Measurements from ENCODE around the gene AMMECR1L.
"Not testable (repeated sequence)": the region's sequence is repeated elsewhere in the genome, so short reads cannot be mapped to it uniquely, and the experiment has no call there.

AMMECR1L gene

DNA sequence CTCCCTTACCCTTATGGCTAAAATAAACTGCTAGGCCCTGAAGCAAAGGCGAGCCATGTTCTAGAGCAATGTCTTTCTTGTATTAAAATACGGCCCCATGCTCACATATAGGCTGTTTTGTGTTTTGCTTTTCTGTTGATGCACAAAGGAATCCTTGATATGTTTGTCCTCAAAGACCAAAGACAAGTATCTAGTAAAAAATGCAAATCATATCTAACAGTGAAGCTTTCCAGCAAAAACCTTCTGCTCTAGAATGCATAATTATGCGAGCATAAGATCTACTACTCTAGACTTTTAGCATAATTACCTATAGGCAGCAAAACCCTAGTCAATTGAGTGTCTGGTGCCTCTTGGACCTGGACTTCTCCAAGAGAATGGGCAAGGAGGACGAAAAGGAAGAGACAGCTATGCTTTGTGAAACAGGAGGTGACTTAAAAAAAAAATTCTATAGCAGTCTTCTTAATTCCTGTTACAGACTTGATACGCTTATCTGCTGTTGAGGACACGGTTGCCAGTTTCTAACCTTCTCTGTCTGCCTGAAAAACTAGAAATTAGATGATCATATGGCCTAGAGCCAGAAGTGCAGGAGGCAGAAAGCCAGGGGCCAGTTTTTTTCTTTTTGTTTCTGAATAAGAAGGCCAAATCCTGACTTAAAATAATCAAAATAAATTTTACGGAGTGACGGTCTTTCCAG is 1.5 kb upstream of the AMMECR1L start:
- DNase-seq (ENCODE audit: low read depth): no peak

DNA sequence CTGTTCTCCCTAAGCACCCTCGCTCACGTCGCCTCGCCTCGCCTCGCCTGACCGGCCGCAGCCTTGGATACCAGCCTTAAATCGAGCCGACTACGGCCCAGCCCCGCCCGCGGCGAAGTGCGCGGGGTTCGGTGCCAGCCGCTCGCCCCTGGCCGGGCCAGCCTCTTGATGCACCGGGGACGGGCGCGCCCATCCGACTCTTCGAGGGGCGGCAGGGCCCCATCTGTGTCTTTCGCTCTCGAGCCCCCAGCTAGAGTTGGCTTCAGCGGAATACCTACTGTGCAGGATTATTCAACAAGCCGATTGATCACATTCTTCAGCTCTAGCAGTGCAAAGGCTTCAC is 808 bp upstream of the AMMECR1L start:
- DNase-seq (ENCODE audit: low read depth): not testable (repeated sequence)

DNA sequence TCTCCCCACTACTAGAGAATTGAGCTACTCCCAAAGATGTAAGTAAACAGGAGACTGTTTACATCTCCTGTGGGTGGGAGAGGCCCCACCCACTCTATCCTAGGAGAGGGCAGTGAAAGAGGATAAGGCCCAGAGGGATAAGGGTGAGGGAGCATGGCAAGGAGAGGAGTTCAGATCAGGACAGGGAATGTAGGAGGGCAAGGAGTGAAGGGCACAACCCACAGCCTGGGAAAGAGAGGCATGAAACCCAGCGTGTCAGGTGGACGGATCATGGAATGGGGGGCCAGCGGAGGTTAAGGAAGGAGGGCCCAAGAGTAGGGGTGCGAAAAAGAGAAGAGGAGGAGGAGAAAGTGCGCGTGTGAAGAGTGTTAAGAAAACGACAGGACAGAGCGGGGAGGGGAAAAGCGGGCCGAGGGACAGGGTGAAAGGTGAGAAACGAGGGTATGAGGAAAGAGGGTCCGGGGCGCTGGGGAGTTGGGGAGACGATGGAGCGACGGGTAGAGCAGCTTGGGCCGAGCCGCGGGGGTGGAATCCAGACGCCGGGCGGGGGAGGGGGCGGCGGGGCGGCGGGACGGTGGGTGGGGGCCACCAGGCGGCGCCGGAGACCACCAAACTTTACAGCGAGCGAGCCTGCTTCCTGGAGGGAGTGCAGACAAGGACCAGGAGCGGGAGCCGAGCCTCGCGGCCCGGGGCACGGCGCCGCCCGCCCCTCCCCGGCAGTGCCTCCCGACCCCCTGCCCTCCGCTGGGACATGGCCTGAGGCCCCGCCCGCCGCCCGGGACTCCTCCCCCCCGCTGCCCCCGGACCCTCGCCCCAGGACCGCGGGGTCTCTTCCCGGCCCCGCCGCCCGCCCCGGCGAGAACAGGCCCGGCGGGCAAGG is 655 bp downstream of the AMMECR1L start:
- peak; percentile 20 for DNase-seq (ENCODE audit: low read depth)

DNA sequence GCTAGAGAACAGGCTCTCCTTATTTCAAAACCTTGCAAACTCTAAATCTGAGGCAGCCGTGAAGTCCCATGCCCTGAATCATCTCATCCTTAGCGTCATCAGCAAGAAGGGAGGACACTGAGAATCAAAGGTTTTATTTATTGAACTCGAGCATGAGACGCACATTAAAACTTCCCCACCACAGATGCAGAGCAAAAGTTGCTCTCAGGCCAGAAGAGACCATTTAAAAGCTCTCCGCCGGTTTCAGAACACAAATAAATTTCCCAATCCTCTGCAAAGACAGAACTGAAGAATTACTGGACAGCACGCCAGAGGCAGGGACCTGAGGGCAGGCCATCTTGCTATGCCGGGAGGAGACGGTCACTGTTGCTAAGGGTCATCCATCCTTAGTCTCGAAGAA is 1.3 kb downstream of the AMMECR1L start:
- no peak for DNase-seq (ENCODE audit: low read depth)

- DNase-seq (ENCODE audit: low read depth): no peak
These were observed 5.9 kb downstream of the AMMECR1L start for GRCh38 chr2:127879899-127880298.

- DNase-seq (ENCODE audit: low read depth): no peak
These were observed 8.1 kb downstream of the AMMECR1L start for GRCh38 chr2:127877626-127878025.

DNA sequence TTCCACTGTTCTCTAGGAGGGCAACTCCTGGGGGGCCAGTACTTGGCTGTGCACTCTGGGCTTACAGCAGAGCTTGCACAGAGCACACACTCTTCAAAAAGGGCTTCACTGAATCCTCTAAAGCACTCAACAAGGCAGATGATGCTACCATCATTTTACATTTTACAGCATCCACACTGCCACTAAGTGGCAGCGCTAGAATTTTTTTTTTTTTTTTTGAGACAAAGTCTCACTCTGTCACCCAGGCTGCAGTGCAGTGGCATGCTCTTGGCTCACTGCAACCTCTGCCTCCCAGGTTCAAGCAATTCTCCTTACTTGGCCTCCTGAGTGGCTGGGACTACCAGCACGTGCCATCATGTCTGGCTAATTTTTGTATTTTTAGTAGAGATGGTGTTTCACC is 8.6 kb downstream of the AMMECR1L start:
- DNase-seq (ENCODE audit: low read depth): no peak

GRCh38 chr2:127874378-127875269 is 11.1 kb downstream of the AMMECR1L start:
- DNase-seq (ENCODE audit: low read depth): no peak

- no peak for DNase-seq (ENCODE audit: low read depth)
These were observed 12.0 kb downstream of the AMMECR1L start for GRCh38 chr2:127873707-127874303.

DNA sequence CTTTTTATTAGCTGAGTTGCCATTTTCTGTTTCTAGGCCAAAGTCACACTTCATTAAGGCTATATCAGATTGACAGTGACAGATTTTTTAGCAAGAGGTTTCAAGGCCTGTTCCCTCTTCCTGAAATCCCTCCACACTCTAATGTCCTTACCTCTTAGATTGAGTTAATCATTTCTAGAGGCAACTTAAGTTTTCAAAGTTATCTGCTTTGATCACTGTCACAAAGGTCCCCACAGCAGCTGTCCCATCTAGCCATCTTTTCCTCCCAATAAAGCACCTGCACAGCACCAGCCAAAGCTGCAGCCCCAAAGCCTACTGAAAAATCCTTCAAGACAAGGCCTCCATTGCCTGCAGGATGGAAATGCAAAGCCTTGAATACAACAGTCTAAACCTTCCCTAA is 13.4 kb downstream of the AMMECR1L start:
- DNase-seq (ENCODE audit: low read depth): no peak

- no peak for DNase-seq (ENCODE audit: low read depth)
These were observed 19.8 kb downstream of the AMMECR1L start for GRCh38 chr2:127865926-127866325.

DNA sequence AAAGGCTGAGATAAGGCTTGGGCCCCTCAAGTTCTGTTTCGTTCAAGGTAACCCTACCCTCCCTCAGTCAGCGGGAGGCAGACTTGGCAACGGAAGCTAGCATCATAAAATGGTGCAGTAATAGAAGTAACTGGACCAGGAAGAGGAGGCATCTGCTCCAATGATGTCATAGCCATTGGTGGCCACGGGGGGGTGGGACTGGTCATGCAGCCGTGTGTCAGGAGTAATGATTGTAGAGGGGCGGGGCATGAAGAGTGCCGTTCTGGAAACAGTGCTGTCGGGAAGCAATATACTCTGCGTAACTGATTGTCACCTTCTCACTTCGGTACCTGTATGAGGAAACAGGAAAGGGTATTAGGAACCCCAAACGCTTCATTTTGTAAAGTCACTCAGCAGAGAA is 20.9 kb downstream of the AMMECR1L start:
- DNase-seq (ENCODE audit: low read depth): no peak

- no peak for DNase-seq (ENCODE audit: low read depth)
These were observed 23.5 kb downstream of the AMMECR1L start for GRCh38 chr2:127862228-127862627.

GRCh38 chr2:127860130-127860529 is 25.6 kb downstream of the AMMECR1L start:
- DNase-seq (ENCODE audit: low read depth): no peak

DNA sequence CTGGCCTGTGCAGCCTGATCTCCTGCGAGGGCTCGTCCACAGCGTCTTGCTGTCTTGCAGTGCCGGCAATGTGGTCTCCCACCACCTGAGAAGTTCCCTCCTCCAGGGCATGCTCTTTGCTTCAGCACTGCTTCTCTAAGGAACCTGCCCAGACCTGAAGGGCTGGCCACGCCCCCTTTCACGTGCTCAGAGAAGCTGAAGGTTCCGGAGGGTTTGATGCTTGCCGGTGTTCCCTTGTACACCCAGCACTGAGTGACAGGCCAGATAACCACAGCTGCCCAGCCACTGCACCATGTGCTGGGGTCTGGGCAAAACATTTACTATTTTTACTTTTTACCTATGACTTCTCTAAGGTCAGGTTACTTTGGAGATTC is 26.1 kb downstream of the AMMECR1L start:
- peak; percentile 31 for DNase-seq (ENCODE audit: low read depth)

- no peak for DNase-seq (ENCODE audit: low read depth)
These were observed 28.4 kb downstream of the AMMECR1L start for GRCh38 chr2:127857265-127857808.

DNA sequence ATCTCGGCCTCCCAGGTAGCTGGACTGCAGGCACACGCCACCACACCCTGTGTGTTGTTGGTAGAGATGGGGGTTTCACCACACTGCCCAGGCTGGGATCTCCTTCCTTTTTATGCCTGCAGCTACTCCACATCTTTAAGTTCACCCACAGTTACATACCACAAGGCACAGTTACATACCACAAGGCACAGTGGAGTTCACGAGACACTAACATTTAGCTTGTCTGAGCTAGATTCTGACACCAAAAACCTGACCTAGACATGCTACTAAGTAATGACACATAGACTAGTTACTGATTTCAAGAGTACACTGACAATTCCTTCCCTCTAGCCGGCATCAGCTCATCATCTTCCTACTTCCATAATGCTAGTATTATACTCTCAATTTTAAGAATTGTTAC is 32.1 kb downstream of the AMMECR1L start:
- DNase-seq (ENCODE audit: low read depth): no peak

DNA sequence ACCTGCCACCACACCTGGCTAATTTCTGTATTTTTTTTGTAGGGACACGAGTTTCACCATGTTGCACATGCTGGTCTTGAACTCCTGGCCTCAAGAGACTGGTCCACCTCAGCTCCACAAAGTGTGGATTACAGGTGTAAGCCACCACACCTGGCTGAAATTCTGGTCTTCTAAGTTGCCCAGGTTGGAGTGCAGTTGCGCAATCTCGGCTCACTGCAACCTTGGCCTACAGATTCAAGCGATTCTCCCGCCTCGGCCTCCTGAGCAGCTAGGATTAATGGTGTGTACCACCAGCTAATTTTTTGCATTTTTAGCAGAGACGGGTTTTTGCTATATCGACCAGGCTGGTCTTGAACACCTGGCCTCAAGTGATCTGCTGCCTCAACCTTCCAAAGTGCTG is 33.4 kb downstream of the AMMECR1L start:
- no peak for DNase-seq (ENCODE audit: low read depth)

- no peak for DNase-seq (ENCODE audit: low read depth)
These were observed 37.8 kb downstream of the AMMECR1L start for GRCh38 chr2:127847931-127848330.

DNA sequence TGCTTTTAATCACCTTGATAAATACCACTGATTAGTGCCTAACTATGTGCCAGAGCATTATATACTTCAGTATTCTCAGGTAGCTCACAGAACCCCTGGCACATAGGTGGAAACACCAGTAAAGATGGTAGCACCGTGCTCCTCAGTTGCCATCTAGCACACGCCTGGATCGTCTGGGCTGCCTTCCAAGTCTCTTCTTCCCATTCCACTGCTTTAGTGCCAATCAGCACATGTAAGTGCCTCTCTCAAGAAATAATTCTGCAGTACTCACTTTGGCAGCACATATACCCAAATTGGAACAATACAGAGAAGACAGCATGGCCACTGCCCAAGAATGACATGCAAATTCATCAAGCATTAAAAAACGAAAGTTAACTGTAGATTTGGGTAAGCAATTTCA is 40.8 kb downstream of the AMMECR1L start:
- DNase-seq (ENCODE audit: low read depth): no peak

- no peak for DNase-seq (ENCODE audit: low read depth)
These were observed 42.1 kb downstream of the AMMECR1L start for GRCh38 chr2:127843677-127844076.
